ENCODE data around the gene GYPC.

Gene GYPC

GRCh38 chr2:126703311-126703710, 47.4 kb downstream of the GYPC start:
- no peak overlapping the region for H3K27ac ChIP-seq
- H3K36me3 ChIP-seq (replicated peaks): no peaks in the 10 kb centered on the region
- DNase-seq: no peak
- no peaks in the 10 kb centered on the region for H3K27me3 ChIP-seq (replicated peaks)
- in situ Hi-C loops (cut with HindIII; ENCODE audit: low pct_ligation_motif_present, low sequenced_read_pairs): no loop called here
- TF ChIP-seq CTCF (IDR thresholded peaks at IDR 0.05; ENCODE audit: low read depth, low read length, missing control alignments): no peak
- no peak overlapping the region for H3K4me3 ChIP-seq (ENCODE audit: low read depth, low read length)

- Histone ChIP-seq H3K4me3 (ENCODE audit: low read depth, low read length) (no peak overlapping the region), H3K36me3 (replicated peaks) (no peaks in the 10 kb centered on the region), H3K27ac (no peak overlapping the region), H3K27me3 (replicated peaks) (no peaks in the 10 kb centered on the region)
- TF ChIP-seq CTCF (IDR thresholded peaks at IDR 0.05; ENCODE audit: low read depth, low read length, missing control alignments): no peak
- in situ Hi-C loops (cut with HindIII; ENCODE audit: low pct_ligation_motif_present, low sequenced_read_pairs): no loop called here
- DNase-seq: no peak
These were observed 48.6 kb downstream of the GYPC start for GRCh38 chr2:126704434-126705160.

- no peak for DNase-seq
- Histone ChIP-seq H3K27ac (no peak overlapping the region), H3K4me3 (ENCODE audit: low read depth, low read length) (no peak overlapping the region), H3K36me3 (replicated peaks) (no peaks in the 10 kb centered on the region), H3K27me3 (replicated peaks) (no peaks in the 10 kb centered on the region)
- TF ChIP-seq CTCF (IDR thresholded peaks at IDR 0.05; ENCODE audit: low read depth, low read length, missing control alignments): no peak
- in situ Hi-C loops (cut with HindIII; ENCODE audit: low pct_ligation_motif_present, low sequenced_read_pairs): no loop called here
These were observed 51.2 kb downstream of the GYPC start for GRCh38 chr2:126707191-126707590.

- TF ChIP-seq CTCF (IDR thresholded peaks at IDR 0.05; ENCODE audit: low read depth, low read length, missing control alignments): no peak
- Histone ChIP-seq H3K36me3 (replicated peaks) (no peaks in the 10 kb centered on the region), H3K27me3 (replicated peaks) (no peaks in the 10 kb centered on the region), H3K4me3 (ENCODE audit: low read depth, low read length) (no peak overlapping the region), H3K27ac (no peak overlapping the region)
- in situ Hi-C loops (cut with HindIII; ENCODE audit: low pct_ligation_motif_present, low sequenced_read_pairs): no loop called here
- DNase-seq: no peak
These were observed 52.0 kb downstream of the GYPC start for GRCh38 chr2:126707941-126708340.

- Histone ChIP-seq H3K36me3 (replicated peaks) (no peaks in the 10 kb centered on the region), H3K27me3 (replicated peaks) (no peaks in the 10 kb centered on the region), H3K4me3 (ENCODE audit: low read depth, low read length) (no peak overlapping the region), H3K27ac (no peak overlapping the region)
- no peak for TF ChIP-seq CTCF (IDR thresholded peaks at IDR 0.05; ENCODE audit: low read depth, low read length, missing control alignments)
- in situ Hi-C loops (cut with HindIII; ENCODE audit: low pct_ligation_motif_present, low sequenced_read_pairs): no loop called here
- DNase-seq: no peak
These were observed 58.4 kb downstream of the GYPC start for GRCh38 chr2:126714191-126714965.

Data from brain microvascular endothelial cell (primary cell).